ENCODE results near the gene NXN. TPM values are rescaled to one million over a fixed set of nuclear protein-coding genes. Genes with fewer than 3 reads are reported as not detected.
A peak's percentile ranks its signal among the peaks of the same experiment; 100 is the strongest.

NXN gene
- total RNA-seq = 10 to 100 TPM in 3 of 4 donors, 1 to 10 TPM in 1; 6.8 to 16.6 (median 11.1) TPM

GRCh38 chr17:979539-980405, at the start of gene NXN:
Gene NXN, minus strand, starts transcription at chr17:979776.
- DNase-seq (ENCODE audit: low spot score) = peak; percentile 68
- ATAC-seq (ENCODE audit: low FRiP score) = peak; percentile 91
- TF ChIP-seq CTCF (IDR thresholded peaks at IDR 0.05) = no peak

GRCh38 chr17:1027044-1027443, 47.5 kb upstream of the NXN start:
- no peak for ATAC-seq (ENCODE audit: low FRiP score)
- no peak for TF ChIP-seq CTCF (IDR thresholded peaks at IDR 0.05)
- no peak for DNase-seq (ENCODE audit: low spot score)

GRCh38 chr17:1026599-1026975, 47.0 kb upstream of the NXN start:
- no peak for DNase-seq (ENCODE audit: low spot score)
- TF ChIP-seq CTCF (IDR thresholded peaks at IDR 0.05) = no peak
- no peak for ATAC-seq (ENCODE audit: low FRiP score)

GRCh38 chr17:1025733-1026598, 46.4 kb upstream of the NXN start:
- DNase-seq (ENCODE audit: low spot score) (no peak), ATAC-seq (ENCODE audit: low FRiP score) (no peak)
- no peak for TF ChIP-seq CTCF (IDR thresholded peaks at IDR 0.05)

- TF ChIP-seq CTCF (IDR thresholded peaks at IDR 0.05) = no peak
- no peak for ATAC-seq (ENCODE audit: low FRiP score)
- no peak for DNase-seq (ENCODE audit: low spot score)
Measured at GRCh38 chr17:1024076-1024475, 44.5 kb upstream of the NXN start.

GRCh38 chr17:1022278-1023024, 42.9 kb upstream of the NXN start:
- DNase-seq (ENCODE audit: low spot score) (no peak), ATAC-seq (ENCODE audit: low FRiP score) (no peak)
- TF ChIP-seq CTCF (IDR thresholded peaks at IDR 0.05) = no peak

All from omental fat pad (tissue), 4 donors.